HG03521 (cell line): ENCODE data around the gene ZNF836.
"Not testable (repeated sequence)": the region's sequence is repeated elsewhere in the genome, so short reads cannot be mapped to it uniquely, and the experiment has no call there.

Experiments used
- ATAC-seq: cut with Tn5 transposase; IDR thresholded peaks from one replicate; pipeline ENCODE4 v1.9.1; 2021; ENCODE audit warnings: mild to moderate bottlenecking, moderate library complexity; ENCODE audit not compliant: unreplicated experiment

Gene ZNF836

DNA sequence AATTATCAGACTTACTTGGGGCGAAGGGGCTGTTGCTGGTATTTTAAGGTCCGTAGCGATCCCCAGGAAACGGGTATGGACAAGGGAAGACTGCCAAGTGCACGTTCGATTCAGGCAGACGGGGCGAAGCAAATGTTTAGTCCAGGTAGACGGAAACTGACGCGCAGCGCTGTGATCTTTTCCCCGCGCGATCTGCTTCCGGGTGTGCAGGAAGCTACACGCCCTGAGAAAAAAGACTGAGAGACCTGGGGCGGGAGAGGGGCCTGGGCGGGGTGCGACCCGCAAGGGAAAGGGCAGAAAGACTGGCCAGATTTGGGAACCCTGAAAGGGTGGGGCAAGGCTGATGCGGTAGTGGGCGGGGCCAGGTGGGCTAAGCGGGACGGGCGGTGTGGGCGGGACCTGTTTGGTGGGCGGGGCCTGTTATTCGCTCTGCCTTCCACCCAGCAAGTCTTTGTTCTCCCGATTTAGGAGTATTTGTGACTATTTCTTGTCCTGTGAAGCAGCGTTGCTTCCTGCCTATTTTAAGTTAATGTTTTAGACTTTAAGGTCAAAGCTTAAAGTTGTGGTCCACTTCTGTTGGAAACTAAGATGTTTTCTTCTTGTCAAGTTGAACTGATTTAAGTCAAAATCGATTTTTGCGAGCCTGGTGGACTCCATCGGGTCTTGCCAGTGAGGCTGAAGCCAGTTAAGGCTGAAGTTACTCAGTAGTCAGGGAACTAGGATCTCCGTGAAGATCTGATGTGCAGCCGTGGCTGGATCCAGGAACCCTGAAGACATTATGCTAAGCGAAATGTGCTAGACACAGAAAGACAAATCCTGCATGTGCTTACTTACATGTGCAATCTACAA, at the start of gene ZNF836:
TSS of gene ZNF836 (minus strand) at position 301 of the 849 bp plus-strand sequence. CDS start 3,549 bp downstream, outside the sequence.
- peak; percentile 76 for ATAC-seq

DNA sequence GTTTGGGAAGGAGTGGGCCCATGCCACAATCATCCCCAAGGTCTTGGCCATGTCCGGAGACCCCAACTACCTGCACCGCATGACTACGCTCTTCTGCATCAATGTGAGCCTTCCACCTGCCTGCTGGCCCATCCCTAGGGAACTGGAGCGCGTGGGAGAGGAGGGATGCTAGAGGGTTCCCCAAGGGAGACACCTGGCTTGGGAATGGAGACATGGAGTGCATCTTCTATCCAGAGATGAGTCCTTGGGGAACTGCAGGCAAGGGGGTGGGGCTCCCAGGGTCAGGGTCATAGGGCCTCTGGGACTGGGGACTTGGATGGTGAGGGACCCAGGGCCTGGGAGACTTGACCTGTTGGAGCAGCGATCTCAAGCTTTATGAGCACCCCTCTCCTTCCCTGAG, 49.6 kb upstream of the ZNF836 start:
- ATAC-seq, result no peak

DNA sequence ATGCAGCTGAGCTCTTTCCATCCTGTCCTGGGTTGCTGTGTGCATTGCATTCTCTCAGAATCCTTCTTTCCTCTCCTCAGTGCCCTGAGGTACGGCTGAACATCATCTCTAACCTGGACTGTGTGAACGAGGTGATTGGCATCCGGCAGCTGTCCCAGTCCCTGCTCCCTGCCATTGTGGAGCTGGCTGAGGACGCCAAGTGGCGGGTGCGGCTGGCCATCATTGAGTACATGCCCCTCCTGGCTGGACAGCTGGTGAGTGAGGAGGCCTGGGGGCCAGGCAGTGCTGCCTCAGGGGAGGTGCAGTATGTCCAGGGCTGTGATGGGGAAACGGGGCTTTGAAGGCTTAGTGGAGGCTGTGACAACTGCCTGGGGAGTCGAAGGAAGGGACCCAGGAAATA, 48.2 kb upstream of the ZNF836 start:
- ATAC-seq, result no peak

DNA sequence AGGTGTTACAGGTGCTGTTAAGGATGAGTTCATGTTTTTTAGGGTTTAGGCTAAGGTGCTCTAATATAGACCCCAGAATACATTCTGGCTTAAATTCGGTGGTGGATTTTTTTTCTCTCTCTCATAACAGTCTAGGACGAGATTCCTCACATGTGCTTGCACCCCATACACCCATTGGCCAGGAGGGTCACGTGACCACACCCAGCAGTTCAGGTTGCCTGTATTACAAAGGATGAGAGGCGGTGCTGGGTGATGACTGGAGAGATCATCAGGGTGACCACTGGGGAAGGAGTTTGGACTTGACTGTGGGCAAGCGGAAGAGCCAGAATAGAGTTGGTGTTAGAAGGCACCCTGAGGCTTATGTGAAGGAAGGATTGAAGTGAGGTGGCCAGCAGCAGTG, 46.2 kb upstream of the ZNF836 start:
- no peak for ATAC-seq

DNA sequence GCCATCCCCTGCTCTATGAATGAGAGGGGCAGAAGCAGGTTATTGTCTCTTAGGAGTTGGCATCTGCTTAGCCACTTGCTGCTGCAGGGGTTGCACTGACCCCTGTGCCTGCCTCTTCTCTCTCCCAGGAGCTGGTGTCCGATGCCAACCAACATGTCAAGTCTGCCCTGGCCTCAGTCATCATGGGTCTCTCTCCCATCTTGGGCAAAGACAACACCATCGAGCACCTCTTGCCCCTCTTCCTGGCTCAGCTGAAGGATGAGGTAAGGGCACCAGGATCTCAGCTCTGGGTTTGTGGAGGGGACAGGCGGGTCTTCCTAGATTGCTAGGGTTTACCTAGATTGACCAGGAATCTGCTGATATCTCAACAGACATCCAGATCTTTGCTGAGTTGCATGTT, 45.0 kb upstream of the ZNF836 start:
- ATAC-seq, result no peak

DNA sequence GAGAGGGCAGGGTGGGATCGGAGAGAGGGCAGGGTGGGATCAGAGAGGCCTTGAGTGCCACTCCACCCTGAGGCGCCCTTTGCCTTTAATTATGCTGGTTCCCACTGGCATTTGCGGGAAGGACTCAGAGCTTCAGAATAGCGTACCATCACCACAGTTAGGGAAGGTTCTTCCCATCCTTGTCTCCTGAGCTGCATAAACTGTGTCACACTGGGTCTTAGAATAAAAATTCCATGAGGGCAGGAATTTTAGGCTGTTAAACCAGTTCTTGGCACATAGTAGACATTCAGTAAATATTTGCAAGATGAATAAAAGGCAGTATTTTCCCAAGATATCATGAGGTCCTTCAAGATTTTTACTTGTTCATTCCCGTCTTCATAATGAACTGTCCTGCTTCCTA, 42.8 kb upstream of the ZNF836 start:
- no peak for ATAC-seq

DNA sequence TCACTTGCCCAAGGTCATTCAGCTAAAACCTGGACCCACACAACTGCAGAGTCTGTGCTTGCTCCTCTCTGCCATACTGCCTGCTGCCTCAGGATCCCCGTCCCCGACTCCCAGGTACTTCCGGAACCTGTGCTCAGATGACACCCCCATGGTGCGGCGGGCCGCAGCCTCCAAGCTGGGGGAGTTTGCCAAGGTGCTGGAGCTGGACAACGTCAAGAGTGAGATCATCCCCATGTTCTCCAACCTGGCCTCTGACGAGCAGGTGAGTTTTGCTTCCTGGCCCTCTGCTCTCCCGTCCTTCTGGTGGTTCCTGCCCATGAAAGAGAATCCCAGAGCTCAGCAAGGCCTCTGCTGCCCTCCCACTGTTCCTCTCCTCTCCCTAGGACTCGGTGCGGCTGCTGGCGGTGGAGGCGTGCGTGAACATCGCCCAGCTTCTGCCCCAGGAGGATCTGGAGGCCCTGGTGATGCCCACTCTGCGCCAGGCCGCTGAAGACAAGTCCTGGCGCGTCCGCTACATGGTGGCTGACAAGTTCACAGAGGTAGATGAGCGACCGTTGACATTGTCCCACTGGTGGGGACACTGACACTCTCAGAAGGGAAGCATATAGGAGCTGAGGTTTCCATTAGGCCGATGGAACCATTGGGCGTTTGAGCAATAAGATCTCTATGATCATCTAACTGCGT, 41.3 kb upstream of the ZNF836 start:
- no peak for ATAC-seq

DNA sequence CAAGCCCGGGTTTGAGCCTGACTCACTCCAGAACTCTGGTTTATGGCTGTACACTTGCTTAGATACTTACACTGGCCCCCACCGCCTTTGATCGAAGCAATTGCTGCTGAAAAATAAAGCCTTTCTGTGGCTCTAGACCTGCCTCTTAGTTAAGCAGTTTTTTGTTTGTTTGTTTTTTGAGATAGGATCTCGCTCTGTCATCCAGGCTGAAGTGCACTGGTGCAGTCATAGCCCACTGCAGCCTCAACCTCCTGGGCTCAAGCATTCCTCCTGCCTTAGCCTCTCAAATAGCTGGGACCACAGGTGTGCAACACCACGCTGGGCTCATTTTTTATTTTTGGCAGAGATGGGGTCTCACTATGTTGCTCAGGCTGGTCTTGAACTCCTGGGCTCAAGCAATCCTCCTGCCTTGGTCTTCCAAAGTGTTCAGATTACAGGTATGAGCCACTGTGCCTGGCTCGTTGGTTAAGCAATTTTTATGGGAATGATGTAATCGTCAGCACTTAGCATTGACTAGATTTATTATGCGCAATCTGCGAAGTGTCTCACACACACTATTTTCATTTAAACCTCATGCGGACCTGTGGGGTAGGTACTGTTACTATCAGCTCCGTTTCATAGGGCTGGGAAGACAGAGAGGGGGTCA, 40.6 kb upstream of the ZNF836 start:
- no peak for ATAC-seq

DNA sequence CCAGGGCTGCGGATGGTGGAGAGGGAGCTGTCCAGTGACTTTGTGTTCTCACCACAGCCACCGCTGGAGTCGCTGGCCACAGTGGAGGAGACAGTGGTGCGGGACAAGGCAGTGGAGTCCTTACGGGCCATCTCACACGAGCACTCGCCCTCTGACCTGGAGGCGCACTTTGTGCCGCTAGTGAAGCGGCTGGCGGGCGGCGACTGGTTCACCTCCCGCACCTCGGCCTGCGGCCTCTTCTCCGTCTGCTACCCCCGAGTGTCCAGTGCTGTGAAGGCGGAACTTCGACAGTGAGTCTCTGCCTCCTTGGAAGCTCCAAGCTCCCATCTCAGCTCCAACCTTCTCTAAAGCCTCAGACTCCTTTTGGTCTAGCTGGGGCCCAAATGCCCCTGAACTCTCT, 39.8 kb upstream of the ZNF836 start:
- no peak for ATAC-seq

DNA sequence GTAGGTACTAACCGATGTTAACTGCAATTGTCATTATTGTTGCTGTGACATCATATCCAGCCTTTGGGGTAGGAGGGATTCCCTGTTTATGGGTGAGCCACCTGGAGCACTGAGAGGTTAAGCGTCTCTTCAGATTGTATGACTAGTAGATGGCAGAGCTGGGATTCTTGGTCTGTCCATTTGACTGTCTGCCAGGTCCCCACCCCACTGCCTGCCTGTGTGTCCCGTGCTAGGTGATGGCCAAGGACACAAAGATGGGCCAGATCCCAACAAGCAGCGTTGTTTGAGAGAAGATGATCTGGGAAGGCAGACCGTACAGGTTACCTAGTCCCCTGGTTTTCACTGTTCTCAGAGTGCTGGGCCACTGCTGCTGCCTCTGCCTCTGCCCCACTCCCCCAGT, 35.1 kb upstream of the ZNF836 start:
- ATAC-seq, result no peak

DNA sequence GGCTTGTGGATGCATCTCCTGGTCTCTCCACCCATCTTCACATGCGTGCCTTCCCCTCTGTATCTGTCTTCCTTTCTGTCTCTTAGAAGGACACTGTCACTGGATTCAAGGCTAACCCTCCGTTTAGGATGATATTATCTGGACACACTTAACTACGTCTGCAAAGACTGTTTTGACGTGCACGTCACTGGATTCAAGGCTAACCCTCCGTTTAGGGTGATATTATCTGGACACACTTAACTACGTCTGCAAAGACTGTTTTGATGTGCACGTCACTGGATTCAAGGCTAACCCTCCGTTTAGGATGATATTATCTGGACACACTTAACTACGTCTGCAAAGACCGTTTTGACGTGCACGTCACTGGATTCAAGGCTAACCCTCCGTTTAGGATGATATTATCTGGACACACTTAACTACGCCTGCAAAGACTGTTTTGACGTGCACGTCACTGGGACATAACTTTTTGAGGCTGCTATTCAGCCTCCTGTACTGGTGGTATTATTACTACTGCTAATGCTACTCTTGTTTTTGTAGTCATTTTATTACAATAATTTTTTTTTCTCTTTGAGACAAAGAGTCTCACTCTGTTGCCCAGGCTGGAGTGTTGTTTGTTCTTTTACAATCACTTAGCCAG, 29.5 kb upstream of the ZNF836 start:
- not testable (repeated sequence) for ATAC-seq

DNA sequence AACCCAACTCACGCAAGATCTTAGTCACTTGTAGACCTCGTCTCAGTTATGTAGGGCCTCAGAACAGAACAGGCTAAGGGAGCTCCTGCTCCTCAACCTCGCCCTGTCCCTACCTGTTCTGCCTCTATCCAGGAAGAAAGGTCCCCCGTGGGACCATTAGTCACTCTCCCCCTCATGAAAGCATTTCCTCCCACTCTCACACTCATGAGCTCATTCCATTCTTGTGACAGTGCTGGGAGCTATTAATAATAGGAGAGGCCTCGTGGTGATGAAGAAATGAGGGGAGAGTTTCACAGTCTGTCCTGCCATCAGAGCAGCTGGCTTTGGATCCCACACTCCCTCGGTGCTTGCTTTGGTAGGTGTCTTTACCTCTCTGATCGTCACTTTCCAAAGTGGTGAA, 28.6 kb upstream of the ZNF836 start:
- no peak for ATAC-seq

DNA sequence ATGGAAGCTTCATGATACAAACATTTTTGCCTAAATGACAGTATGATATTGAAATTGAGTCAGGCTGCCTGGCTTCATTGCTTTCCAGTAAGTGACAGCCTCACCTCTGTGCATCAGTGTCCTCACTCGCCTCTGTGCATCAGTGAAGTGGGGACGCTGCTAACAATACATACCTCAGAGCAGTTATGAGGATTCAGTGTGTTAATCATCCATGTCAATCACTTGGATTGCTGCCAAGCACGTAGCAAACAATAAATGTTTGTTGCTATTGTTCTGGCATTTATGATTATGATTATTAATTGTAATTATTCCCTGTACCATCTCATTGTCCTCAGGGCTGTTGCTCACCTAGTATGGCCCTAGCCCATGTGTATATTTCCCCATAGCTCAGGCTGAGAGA, 27.3 kb upstream of the ZNF836 start:
- no peak for ATAC-seq

DNA sequence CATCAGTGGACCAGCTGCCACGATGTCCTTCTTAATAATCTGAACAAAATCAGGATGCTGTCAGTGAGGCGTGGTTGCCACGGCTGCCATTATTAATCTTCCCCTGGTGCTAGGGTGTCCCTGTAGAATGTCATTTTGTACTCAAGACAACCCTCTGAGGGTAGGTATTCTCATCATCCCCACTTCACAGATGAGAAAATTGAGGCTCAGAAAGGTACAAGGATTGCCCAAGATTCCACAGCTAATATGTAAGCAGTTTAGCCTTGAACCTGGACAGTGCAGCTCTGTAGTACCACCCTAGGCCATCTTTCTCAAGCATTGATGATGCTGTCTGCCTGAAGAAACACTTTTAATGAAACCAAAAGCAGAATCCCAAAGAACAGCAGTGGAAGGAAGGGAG, 26.5 kb upstream of the ZNF836 start:
- no peak for ATAC-seq

DNA sequence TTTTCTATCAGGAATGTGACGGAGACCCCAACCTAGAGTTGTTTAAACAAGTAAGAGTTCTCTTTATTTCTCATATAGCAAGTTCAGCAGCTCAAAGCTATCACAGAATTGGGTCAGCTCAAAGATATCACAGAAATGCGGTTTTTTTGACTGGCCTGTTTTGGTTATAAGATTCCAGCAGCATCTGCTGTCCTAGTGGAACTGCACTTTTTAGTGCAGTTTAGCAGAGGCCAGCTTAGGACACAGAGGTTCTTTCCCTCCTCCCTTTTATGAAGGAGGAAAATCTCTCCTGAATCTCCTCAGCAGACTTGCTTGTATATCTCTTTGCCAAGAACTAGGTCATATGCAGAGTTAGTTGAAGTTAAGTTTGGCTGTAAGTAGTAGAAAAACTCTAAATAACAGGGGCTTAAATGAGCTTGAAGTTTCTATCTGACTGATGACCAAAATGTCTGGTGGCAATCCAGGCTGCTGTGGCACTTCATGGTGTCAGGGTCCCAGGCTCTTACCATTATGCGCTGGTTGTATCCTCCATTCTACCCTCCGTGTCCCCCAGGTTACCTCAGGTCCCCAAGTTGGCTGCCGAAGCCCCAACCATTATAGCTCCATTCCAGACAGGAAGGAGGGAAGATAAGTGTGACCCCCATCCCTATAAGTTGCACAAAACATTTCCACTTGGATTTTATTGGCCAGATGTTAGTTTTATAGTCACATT, 25.0 kb upstream of the ZNF836 start:
- ATAC-seq, result no peak

DNA sequence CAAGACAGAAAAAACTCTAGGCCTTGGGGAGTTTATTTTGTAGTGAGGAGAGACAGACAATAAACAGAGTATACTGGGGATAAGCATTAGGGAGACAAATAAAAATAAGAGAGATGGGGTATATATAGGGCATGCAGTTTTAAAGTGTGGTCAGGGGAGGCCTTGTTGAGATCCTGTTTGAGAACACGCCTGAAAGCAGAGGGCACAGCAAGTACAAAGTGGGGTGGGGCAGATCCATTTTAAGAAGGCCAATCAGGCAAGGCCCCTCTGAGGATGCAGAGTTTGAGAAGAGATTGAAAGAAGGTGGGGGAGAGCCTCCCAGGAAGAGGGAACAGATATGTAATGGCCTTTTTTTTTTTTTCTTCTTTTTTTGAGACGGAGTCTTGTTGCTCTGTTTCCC, 20.5 kb upstream of the ZNF836 start:
- no peak for ATAC-seq

DNA sequence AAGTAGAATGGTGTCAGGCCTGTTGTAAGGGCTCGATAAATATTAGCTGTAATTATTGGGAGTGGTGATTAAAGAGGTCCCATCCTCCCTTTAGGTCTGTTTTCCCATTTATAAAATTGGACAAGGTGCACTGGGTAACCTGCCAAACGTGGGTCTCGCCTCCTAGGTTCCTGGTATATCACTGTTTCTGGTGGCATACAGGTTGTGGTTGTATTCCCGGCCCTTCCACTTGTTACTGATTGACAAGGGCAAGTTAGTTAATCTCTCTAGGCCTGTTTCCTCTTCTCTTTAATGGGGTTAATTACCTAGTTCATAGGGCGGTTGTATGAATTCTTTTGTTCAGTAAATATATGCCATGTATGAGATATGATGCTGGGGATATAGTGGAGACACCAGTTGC, 20.0 kb upstream of the ZNF836 start:
- ATAC-seq, result no peak

DNA sequence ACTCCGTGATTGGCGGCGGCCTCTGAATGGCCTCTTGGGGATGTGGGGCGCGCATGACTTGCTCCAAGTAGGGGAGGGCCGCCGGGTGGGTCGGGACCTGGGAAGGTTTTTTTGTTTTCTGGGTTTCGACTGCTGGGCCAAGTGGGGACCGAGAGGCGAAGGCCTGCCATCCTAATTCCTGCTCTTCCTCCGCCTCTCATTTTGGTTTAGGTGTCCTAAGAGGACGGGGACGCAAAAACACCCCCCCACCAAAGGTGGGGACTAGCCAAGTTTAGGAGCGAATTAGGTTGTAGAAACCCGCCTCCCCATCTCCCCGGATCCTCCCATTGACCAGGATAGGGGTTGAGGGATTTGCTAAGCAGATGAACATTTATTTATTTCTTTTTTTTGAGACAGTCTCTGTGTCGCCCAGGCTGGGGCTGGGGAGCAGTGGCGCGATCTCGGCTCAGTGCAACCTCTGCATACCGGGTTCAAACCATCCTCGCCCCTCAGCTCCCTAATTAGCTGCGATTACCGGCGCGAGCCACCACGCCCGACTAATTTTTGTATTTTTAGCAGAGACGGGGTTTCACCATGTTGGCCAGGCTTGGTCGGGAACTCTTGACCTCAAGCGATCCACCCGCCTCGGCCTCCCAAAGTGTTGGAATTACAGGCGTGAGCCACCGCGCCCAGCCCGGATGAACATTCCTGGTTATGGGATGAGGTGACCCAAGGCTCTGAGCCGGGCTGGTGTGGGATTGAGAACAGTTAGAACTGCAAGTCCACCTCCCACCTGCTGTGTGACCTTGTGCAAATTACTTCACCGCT, 19.3 kb upstream of the ZNF836 start:
- no peak for ATAC-seq

DNA sequence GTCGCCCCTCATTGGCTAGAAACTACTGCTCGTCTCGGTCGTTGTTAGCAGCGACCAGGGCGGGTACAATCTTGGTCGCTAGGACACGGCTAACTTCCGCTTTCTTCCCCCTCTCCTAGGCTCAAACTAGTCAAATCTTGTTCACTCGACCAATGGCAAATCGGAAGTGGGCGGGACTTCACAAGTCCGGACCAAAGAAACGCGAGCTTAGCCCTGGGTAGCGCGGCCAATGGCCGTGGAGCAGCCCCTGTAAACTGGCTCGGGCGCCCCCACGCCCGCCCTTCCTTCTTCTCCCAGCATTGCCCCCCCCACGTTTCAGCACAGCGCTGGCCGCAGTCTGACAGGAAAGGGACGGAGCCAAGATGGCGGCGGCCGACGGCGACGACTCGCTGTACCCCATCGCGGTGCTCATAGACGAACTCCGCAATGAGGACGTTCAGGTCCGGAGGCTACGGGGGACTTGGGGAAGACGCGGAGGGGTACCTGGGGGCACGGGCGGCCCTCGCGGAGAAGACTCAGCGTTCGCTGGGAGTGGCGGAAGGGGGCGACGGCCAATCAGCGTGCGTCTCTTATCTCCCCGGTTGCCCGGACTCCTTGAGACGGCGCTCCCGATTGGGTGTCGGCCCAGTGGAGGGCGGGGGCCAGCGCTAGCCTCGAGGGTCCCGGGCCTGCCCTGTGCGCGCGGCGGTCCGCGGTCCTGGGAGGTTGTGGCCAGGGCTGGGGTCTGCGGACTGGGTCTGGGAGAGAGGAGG, 18.5 kb upstream of the ZNF836 start, which contains the start of gene PPP2R1A:
TSS of gene PPP2R1A (plus strand) at position 318 of the 752 bp plus-strand sequence. CDS start at position 363, 45 bp downstream.
- peak; percentile 87 for ATAC-seq
